ENCODE results near the gene ATP6AP1.

Gene ATP6AP1

GRCh38 chrX:154430916-154431315 is 2.4 kb downstream of the ATP6AP1 start:
- no peak for DNase-seq

- DNase-seq = no peak
These were observed 2.9 kb downstream of the ATP6AP1 start for GRCh38 chrX:154431341-154431740.

- no peak for DNase-seq
These were observed 3.7 kb downstream of the ATP6AP1 start for GRCh38 chrX:154432210-154432609.

- DNase-seq = no peak
These were observed 5.1 kb downstream of the ATP6AP1 start for GRCh38 chrX:154433605-154434004.

GRCh38 chrX:154434394-154435168 is 6.1 kb downstream of the ATP6AP1 start:
- no peak for DNase-seq

- DNase-seq = no peak
These were observed 6.8 kb downstream of the ATP6AP1 start for GRCh38 chrX:154435171-154435733.

GRCh38 chrX:154436374-154436982 is 8.0 kb downstream of the ATP6AP1 start:
- DNase-seq = peak; percentile 38 to 63 (median 44)

GRCh38 chrX:154436983-154437752 is 8.7 kb downstream of the ATP6AP1 start, which contains the start of gene GDI1:
Gene GDI1 (plus strand): TSS chrX:154437154. CDS start chrX:154437255, 101 bp downstream.
- DNase-seq = peak; percentile 44 to 59 (median 53)

- no peak for DNase-seq
These were observed 9.8 kb downstream of the ATP6AP1 start for GRCh38 chrX:154437971-154438893.

- DNase-seq = no peak
These were observed 11.4 kb downstream of the ATP6AP1 start for GRCh38 chrX:154439841-154440240.

- DNase-seq = no peak
These were observed 12.3 kb downstream of the ATP6AP1 start for GRCh38 chrX:154440623-154441357.

GRCh38 chrX:154441564-154441963 is 13.1 kb downstream of the ATP6AP1 start:
- no peak for DNase-seq

GRCh38 chrX:154441984-154442707 is 13.7 kb downstream of the ATP6AP1 start:
- no peak for DNase-seq

- no peak for DNase-seq
These were observed 15.0 kb downstream of the ATP6AP1 start for GRCh38 chrX:154443479-154443910.

GRCh38 chrX:154443992-154444754 is 15.7 kb downstream of the ATP6AP1 start, which contains the start of gene FAM50A:
Gene FAM50A (plus strand): TSS chrX:154444141. CDS start chrX:154444236, 95 bp downstream.
- DNase-seq = peak; percentile 54 to 73 (median 61)

GRCh38 chrX:154444755-154445246 is 16.3 kb downstream of the ATP6AP1 start:
- no peak for DNase-seq

- DNase-seq = no peak
These were observed 17.3 kb downstream of the ATP6AP1 start for GRCh38 chrX:154445776-154446175.

GRCh38 chrX:154446430-154446829 is 18.0 kb downstream of the ATP6AP1 start:
- no peak for DNase-seq

- DNase-seq = no peak
These were observed 20.0 kb downstream of the ATP6AP1 start for GRCh38 chrX:154448484-154448883.

All from T-helper 1 cell (primary cell).